Naive thymus-derived CD4-positive, alpha-beta T cell (primary cell): ENCODE results near the gene ACOT2. TPM values are rescaled to one million over a fixed set of nuclear protein-coding genes. Genes with fewer than 3 reads are reported as not detected.
"Not testable (repeated sequence)": the region's sequence is repeated elsewhere in the genome, so short reads cannot be mapped to it uniquely, and the experiment has no call there.

Experiments
- ATAC-seq: fragments of 150-1000 bp; cut with Tn5 transposase; 2 replicates; pipeline ENCODE4 v1.10.0; 2021; ENCODE audit warnings: mild to moderate bottlenecking, moderate library complexity
- CTCF ChIA-PET: fragments of 350-600 bp; sonication (Branson Sonifier 250); formaldehyde crosslinking; loops from one replicate; lab custom pipeline; 2021; ENCODE audit warnings: antibody characterized with exemption; lab: Charles Lee
- POLR2A ChIA-PET: fragments of 350-600 bp; sonication (Branson Sonifier 250); formaldehyde crosslinking; loops from one replicate; lab custom pipeline; 2021; ENCODE audit warnings: antibody characterized with exemption, inconsistent platforms; lab: Charles Lee
- DNase-seq, 9 donors: peaks; one replicate each; pipeline versions ENCODE4 v3.0.0 to v3.0.0-alpha.2; 2020 to 2022; ENCODE audit warnings: mixed read lengths in 1 of 9
- H3K27ac ChIP-seq: one replicate; pipeline ENCODE4 v1.7.0; 2013; ENCODE audit warnings: mild to moderate bottlenecking, low read depth, low read length, moderate library complexity
- H3K27me3 ChIP-seq, 2 donors: one replicate each; pipeline ENCODE4 v1.7.0; 2013; ENCODE audit warnings: low read length in 2 of 2, mild to moderate bottlenecking in 2 of 2, moderate library complexity in 2 of 2; ENCODE audit not compliant: control insufficient read depth in 2 of 2, insufficient read depth in 2 of 2
- H3K36me3 ChIP-seq, 3 experiments: 1 replicate in 2 of 3; 2 replicates in 1 of 3; pipeline ENCODE4 v1.7.0; 2013; ENCODE audit warnings: low read length in 3 of 3, mild to moderate bottlenecking in 3 of 3, moderate library complexity in 1 of 3; ENCODE audit not compliant: insufficient read depth in 3 of 3, control insufficient read depth in 2 of 3
- H3K4me1 ChIP-seq, 2 donors: one replicate each; pipeline ENCODE4 v1.7.0; 2013; ENCODE audit warnings: low read length in 2 of 2, mild to moderate bottlenecking in 2 of 2, moderate library complexity in 1 of 2; ENCODE audit not compliant: control insufficient read depth in 2 of 2, insufficient read depth in 2 of 2
- H3K4me3 ChIP-seq: 2 replicates; pipeline ENCODE4 v1.7.0; 2013; ENCODE audit warnings: mild to moderate bottlenecking, low read length
- H3K9me3 ChIP-seq, 3 experiments: 1 replicate in 2 of 3; 2 replicates in 1 of 3; pipeline ENCODE4 v1.7.0; 2013; ENCODE audit warnings: low read length in 3 of 3; ENCODE audit not compliant: control insufficient read depth in 2 of 3
- H3K27ac Mint-ChIP-seq, 9 donors: one replicate each; pipeline ENCODE4 v1.8.0; 2020 to 2022; ENCODE audit warnings: mixed read lengths in 9 of 9, mild to moderate bottlenecking in 8 of 9, moderate library complexity in 5 of 9, inconsistent platforms in 2 of 9
- H3K27me3 Mint-ChIP-seq, 5 donors: one replicate each; pipeline ENCODE4 v1.8.0; 2021 to 2022; ENCODE audit warnings: mixed read lengths in 5 of 5, mild to moderate bottlenecking in 1 of 5
- H3K36me3 Mint-ChIP-seq, 5 donors: one replicate each; pipeline ENCODE4 v1.8.0; 2020 to 2022; ENCODE audit warnings: mixed read lengths in 5 of 5, mild to moderate bottlenecking in 3 of 5, inconsistent platforms in 1 of 5
- H3K4me1 Mint-ChIP-seq, 7 donors: one replicate each; pipeline ENCODE4 v1.8.0; 2020 to 2022; ENCODE audit warnings: mixed read lengths in 7 of 7, mild to moderate bottlenecking in 3 of 7, inconsistent platforms in 1 of 7
- H3K4me3 Mint-ChIP-seq, 10 donors: one replicate each; pipeline ENCODE4 v1.8.0; 2020 to 2022; ENCODE audit warnings: mild to moderate bottlenecking in 10 of 10, mixed read lengths in 10 of 10, moderate library complexity in 6 of 10, inconsistent platforms in 2 of 10
- H3K9me3 Mint-ChIP-seq, 11 donors: one replicate each; pipeline ENCODE4 v1.8.0; 2020 to 2022; ENCODE audit warnings: mixed read lengths in 11 of 11, mild to moderate bottlenecking in 4 of 11, inconsistent platforms in 1 of 11, moderate library complexity in 1 of 11
- intact Hi-C, 2 donors: fragments of 100-400 bp; cut with micrococcal nuclease; formaldehyde crosslinking; loops; one replicate each; pipeline ENCODE4 v1.15.1; 2023
- polyA plus RNA-seq, 2 donors: library from polyadenylated mRNA; unstranded; fragments of 300-500 nt; fragmentation: Illumina TruSeq; gene quantifications; one replicate each; pipeline ENCODE4 v1.2.3, GENCODE V29; 2021
- total RNA-seq, 6 experiments: library from RNA in 5 of 6; stranded (reverse) in 5 of 6; gene quantifications; 1 replicate in 5 of 6; 2 replicates in 1 of 6; pipeline ENCODE4 v1.2.3 and lab custom pipeline; 2021 to 2026

ACOT2 gene
- total and polyA plus RNA-seq, 7 experiments from 2014 or later, result 8.8 to 36.5 (median 12.5) TPM

GRCh38 chr14:73590673-73591004, 21.6 kb downstream of the ACOT2 start:
- H3K27ac ChIP-seq, ATAC-seq, H3K36me3 Mint-ChIP-seq, H3K4me3 ChIP-seq, H3K36me3 ChIP-seq, DNase-seq, H3K27me3 ChIP-seq, intact Hi-C loops, H3K4me1 ChIP-seq, H3K9me3 Mint-ChIP-seq, H3K9me3 ChIP-seq: not testable (repeated sequence)
- POLR2A ChIA-PET, result interaction anchor here (0.7 to 1.5 kb wide), 4 partner anchors 22 to 92 kb away, joined by 3 to 7 read pairs (median 3); partner anchors contain the start of gene ACOT6
- peak overlapping the region in 1 of 9 donors; percentile 34 for H3K27ac Mint-ChIP-seq
- peaks cover 0 to 19% (median 5%) of the 10 kb centered on the region in 7 donors for H3K4me1 Mint-ChIP-seq
- H3K4me3 Mint-ChIP-seq, result peak overlapping the region in 8 of 10 donors; percentile 37 to 87 (median 76)
- CTCF ChIA-PET, result interaction anchor here (1.3 kb wide), 1 partner anchor 82 kb away, joined by 3 read pairs; no protein-coding TSS in a partner anchor
- peaks cover 0 to 10% (median 0%) of the 10 kb centered on the region in 5 donors for H3K27me3 Mint-ChIP-seq

- Histone ChIP-seq H3K36me3 (no peaks in the 10 kb centered on the region), H3K4me3 (peak within 1 kb of the TSS; percentile 74), H3K27ac (peak within 1 kb of the TSS; percentile 63), H3K27me3 (no peaks in the 10 kb centered on the region), H3K9me3 (no peaks in the 10 kb centered on the region), H3K4me1 (no peaks in the 10 kb centered on the region)
- DNase-seq (peak; percentile 43 to 77 (median 73)), ATAC-seq (peak; percentile 93)
- peaks cover 0 to 19% (median 5%) of the 10 kb centered on the region in 7 donors for H3K4me1 Mint-ChIP-seq
- peak within 1 kb of the TSS in 8 of 9 donors; percentile 29 to 89 (median 70) for H3K27ac Mint-ChIP-seq
- peak within 1 kb of the TSS; percentile 61 to 87 (median 79) for H3K4me3 Mint-ChIP-seq
- no peaks in the 10 kb centered on the region for H3K9me3 Mint-ChIP-seq
- POLR2A ChIA-PET, result interaction anchor here (0.9 to 3.2 kb wide), 7 partner anchors 15 to 101 kb away, joined by 3 to 22 read pairs (median 5); partner anchors contain the start of genes ACOT2, ACOT6, DNAL1 and RIOX1
- peaks cover 0 to 3% (median 0%) of the 10 kb centered on the region in 5 donors for H3K36me3 Mint-ChIP-seq
- CTCF ChIA-PET, result no interaction called here
- peaks cover 0 to 10% (median 0%) of the 10 kb centered on the region in 5 donors for H3K27me3 Mint-ChIP-seq
- intact Hi-C loops, result loop anchor here (1.0 to 2.0 kb wide), 5 partner anchors 20 to 534 kb away; partner anchors contain the start of genes ACOT6 (in 2 of the 2), ACOT2 (in 1 of the 2) and RBM25 (in 1 of the 2)
These were observed 22.9 kb downstream of the ACOT2 start, which contains the start of gene ACOT4 for GRCh38 chr14:73591690-73592449. Gene ACOT4, plus strand, starts transcription at chr14:73591873. Its CDS starts 87 bp downstream, at chr14:73591960.

- Histone ChIP-seq H3K9me3 (no peaks in the 10 kb centered on the region), H3K27ac (no peak overlapping the region), H3K36me3 (no peaks in the 10 kb centered on the region), H3K27me3 (no peaks in the 10 kb centered on the region), H3K4me1 (no peaks in the 10 kb centered on the region), H3K4me3 (no peak overlapping the region)
- peak overlapping the region in 1 of 9 donors; percentile 67 for H3K27ac Mint-ChIP-seq
- H3K27me3 Mint-ChIP-seq, result peaks cover 0 to 10% (median 0%) of the 10 kb centered on the region in 5 donors
- H3K9me3 Mint-ChIP-seq, result no peaks in the 10 kb centered on the region
- ChIA-PET POLR2A (no interaction called here), CTCF (no interaction called here)
- H3K4me1 Mint-ChIP-seq, result peaks cover 0 to 19% (median 5%) of the 10 kb centered on the region in 7 donors
- peaks cover 0 to 3% (median 0%) of the 10 kb centered on the region in 5 donors for H3K36me3 Mint-ChIP-seq
- intact Hi-C loops, result no loop called here
- no peak for DNase-seq
- ATAC-seq, result no peak
- H3K4me3 Mint-ChIP-seq, result no peak overlapping the region
These were observed 25.5 kb downstream of the ACOT2 start for GRCh38 chr14:73594491-73594890.

- POLR2A ChIA-PET, result interaction anchor here (1.0 kb wide), 1 partner anchor 13 kb away, joined by 3 read pairs; the partner anchor contains the start of gene ACOT6
- no peak overlapping the region for H3K27ac Mint-ChIP-seq
- CTCF ChIA-PET, result no interaction called here
- H3K4me1 ChIP-seq, result no peaks in the 10 kb centered on the region
- no peaks in the 10 kb centered on the region for H3K4me1 Mint-ChIP-seq
- no peaks in the 10 kb centered on the region for H3K27me3 ChIP-seq
- H3K27me3 Mint-ChIP-seq, result peaks cover 0 to 9% (median 0%) of the 10 kb centered on the region in 5 donors
- DNase-seq (no peak), ATAC-seq (no peak)
- peaks cover 0 to 3% (median 0%) of the 10 kb centered on the region in 5 donors for H3K36me3 Mint-ChIP-seq
- H3K9me3 ChIP-seq, result no peaks in the 10 kb centered on the region
- H3K27ac ChIP-seq, result no peak overlapping the region
- no peak overlapping the region for H3K4me3 Mint-ChIP-seq
- intact Hi-C loops, result no loop called here
- no peaks in the 10 kb centered on the region for H3K9me3 Mint-ChIP-seq
- no peaks in the 10 kb centered on the region for H3K36me3 ChIP-seq
- H3K4me3 ChIP-seq, result no peak overlapping the region
These were observed 30.5 kb downstream of the ACOT2 start for GRCh38 chr14:73599499-73599898.

GRCh38 chr14:73602994-73603393, 34.0 kb downstream of the ACOT2 start:
- H3K36me3 ChIP-seq, result no peaks in the 10 kb centered on the region

DNA sequence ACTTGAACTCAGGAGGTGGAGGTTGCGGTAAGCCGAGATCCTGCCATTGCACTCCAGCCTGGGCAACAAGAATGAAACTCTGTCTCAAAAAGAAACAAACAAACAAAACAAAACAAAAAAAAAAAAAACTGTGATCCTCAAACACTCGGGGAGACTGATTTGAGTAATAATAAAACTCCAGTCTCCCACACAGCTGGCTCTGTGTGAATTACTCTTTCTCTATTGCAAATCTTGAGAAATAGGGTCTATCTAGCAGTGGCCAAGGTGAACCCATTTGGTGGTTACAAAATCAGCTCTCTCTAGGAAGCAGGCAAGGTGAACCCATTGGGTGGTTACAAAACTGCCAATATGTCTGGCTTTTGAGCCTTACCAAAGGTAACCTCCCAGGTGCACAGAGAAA, 37.3 kb downstream of the ACOT2 start:
- no peak overlapping the region for H3K27ac ChIP-seq
- DNase-seq (no peak), ATAC-seq (no peak)
- H3K27me3 ChIP-seq, result no peaks in the 10 kb centered on the region
- Mint-ChIP-seq H3K36me3 (peaks cover 0 to 2% (median 0%) of the 10 kb centered on the region in 5 donors), H3K4me3 (no peak overlapping the region), H3K27me3 (peaks cover 0 to 11% (median 0%) of the 10 kb centered on the region in 5 donors), H3K27ac (no peak overlapping the region), H3K4me1 (peaks cover 0 to 3% (median 0%) of the 10 kb centered on the region in 7 donors), H3K9me3 (peaks cover 0 to 4% (median 0%) of the 10 kb centered on the region in 11 donors)
- intact Hi-C loops, result no loop called here
- H3K36me3 ChIP-seq, result no peaks in the 10 kb centered on the region
- CTCF ChIA-PET, result interaction anchor here (0.6 kb wide), 1 partner anchor 37 kb away, joined by 6 read pairs; no protein-coding TSS in a partner anchor
- no peaks in the 10 kb centered on the region for H3K4me1 ChIP-seq
- H3K9me3 ChIP-seq, result no peaks in the 10 kb centered on the region
- no peak overlapping the region for H3K4me3 ChIP-seq
- POLR2A ChIA-PET, result interaction anchor here (0.7 to 1.5 kb wide), 2 partner anchors 14 to 191 kb away, joined by 3 to 5 read pairs; partner anchors contain the start of gene ACOT4

More at GRCh38 chr14:73602994-73603393, 34.0 kb downstream of the ACOT2 start:
- Mint-ChIP-seq H3K27me3 (peaks cover 0 to 16% (median 0%) of the 10 kb centered on the region in 5 donors), H3K36me3 (no peaks in the 10 kb centered on the region), H3K27ac (no peak overlapping the region), H3K4me3 (no peak overlapping the region), H3K4me1 (no peaks in the 10 kb centered on the region), H3K9me3 (no peaks in the 10 kb centered on the region)
- no peak for ATAC-seq
- no peak for DNase-seq
- intact Hi-C loops, result no loop called here
- Histone ChIP-seq H3K27me3 (no peaks in the 10 kb centered on the region), H3K9me3 (no peaks in the 10 kb centered on the region), H3K27ac (no peak overlapping the region), H3K4me3 (no peak overlapping the region), H3K4me1 (no peaks in the 10 kb centered on the region)
- ChIA-PET POLR2A (no interaction called here), CTCF (no interaction called here)
